Umbilical cord (tissue), 2 donors: Measurements from ENCODE around the gene BDH1. TPM values are rescaled to one million over a fixed set of nuclear protein-coding genes. Genes with fewer than 3 reads are reported as not detected.

Source experiments
- DNase-seq: peaks from one replicate; pipeline ENCODE4 v3.0.0-alpha.2; 2015; ENCODE audit warnings: low spot score
- total RNA-seq: library from RNA; depleted of rRNA; stranded (reverse); fragments of >200 nt; gene quantifications from one replicate; pipeline ENCODE4 v1.2.3, GENCODE V29; 2014; ENCODE audit warnings: low replicate concordance; ENCODE audit not compliant: insufficient read depth

The BDH1 gene
- total RNA-seq, 1 donor from 2014 or later = 7.2 TPM

- DNase-seq = peak; percentile 76
Observed at GRCh38 chr3:197549261-197549885, 6.4 kb downstream of the BDH1 start.

- DNase-seq = no peak
Observed at GRCh38 chr3:197547306-197548011, 8.3 kb downstream of the BDH1 start.

- no peak for DNase-seq
Observed at GRCh38 chr3:197546307-197547085, 9.3 kb downstream of the BDH1 start.

GRCh38 chr3:197545571-197545970, 10.2 kb downstream of the BDH1 start:
- DNase-seq = no peak

- no peak for DNase-seq
Observed at GRCh38 chr3:197545101-197545500, 10.7 kb downstream of the BDH1 start.

GRCh38 chr3:197542741-197543454, 12.9 kb downstream of the BDH1 start:
- DNase-seq = no peak

GRCh38 chr3:197541756-197542539, 13.8 kb downstream of the BDH1 start:
- DNase-seq = peak; percentile 62

- peak; percentile 38 for DNase-seq
Observed at GRCh38 chr3:197540961-197541377, 14.8 kb downstream of the BDH1 start.

- DNase-seq = peak; percentile 57
Observed at GRCh38 chr3:197539651-197540051, 16.1 kb downstream of the BDH1 start.

GRCh38 chr3:197533927-197534725, 21.6 kb downstream of the BDH1 start:
- no peak for DNase-seq

- DNase-seq = no peak
Observed at GRCh38 chr3:197533396-197533795, 22.4 kb downstream of the BDH1 start.

- DNase-seq = no peak
Observed at GRCh38 chr3:197532388-197532787, 23.4 kb downstream of the BDH1 start.

GRCh38 chr3:197528190-197528589, 27.6 kb downstream of the BDH1 start:
- no peak for DNase-seq

- DNase-seq = no peak
Observed at GRCh38 chr3:197527569-197527968, 28.2 kb downstream of the BDH1 start.

- DNase-seq = no peak
Observed at GRCh38 chr3:197525706-197526105, 30.1 kb downstream of the BDH1 start.

- DNase-seq = no peak
Observed at GRCh38 chr3:197524128-197524527, 31.6 kb downstream of the BDH1 start.

GRCh38 chr3:197523526-197523925, 32.2 kb downstream of the BDH1 start:
- DNase-seq = no peak

- DNase-seq = peak; percentile 38
Observed at GRCh38 chr3:197522881-197523441, 32.8 kb downstream of the BDH1 start.

GRCh38 chr3:197522183-197522715, 33.5 kb downstream of the BDH1 start:
- no peak for DNase-seq
